Stimulated activated CD4-positive, alpha-beta T cell treated with anti-CD3 and anti-CD28 coated beads, Interleukin-1b, Interleukin-23, amount 100 ng/mL, for 48 hours (primary cell): ENCODE data around the gene TSPAN2.

Experiments used
- DNase-seq: peaks from one replicate; pipeline ENCODE4 v3.0.0-alpha.2; 2020

The TSPAN2 gene

GRCh38 chr1:115089420-115090185 is at the start of gene TSPAN2:
Gene TSPAN2 (minus strand): TSS chr1:115089503. CDS start chr1:115089432, 71 bp downstream.
- peak; percentile 25 for DNase-seq

DNA sequence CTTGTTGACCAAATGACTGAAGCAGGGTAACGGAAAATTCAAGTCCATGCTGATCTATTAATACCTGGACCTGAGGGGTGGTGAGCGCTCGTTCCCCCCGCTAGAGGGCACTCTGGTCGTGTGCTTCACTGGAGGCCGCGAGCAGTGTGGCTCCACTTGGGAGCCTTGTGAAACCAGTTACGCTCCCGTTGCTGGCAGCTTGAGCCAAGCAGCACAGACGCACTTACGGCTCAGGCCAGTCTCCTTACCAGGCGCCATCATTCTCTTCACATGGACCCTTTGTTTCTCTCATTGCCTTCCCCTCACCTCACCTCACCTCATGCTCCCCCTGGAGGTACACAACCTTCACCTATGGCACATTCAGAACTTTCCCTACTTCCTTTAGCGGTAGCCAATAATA is 49.7 kb upstream of the TSPAN2 start:
- peak; percentile 57 for DNase-seq

DNA sequence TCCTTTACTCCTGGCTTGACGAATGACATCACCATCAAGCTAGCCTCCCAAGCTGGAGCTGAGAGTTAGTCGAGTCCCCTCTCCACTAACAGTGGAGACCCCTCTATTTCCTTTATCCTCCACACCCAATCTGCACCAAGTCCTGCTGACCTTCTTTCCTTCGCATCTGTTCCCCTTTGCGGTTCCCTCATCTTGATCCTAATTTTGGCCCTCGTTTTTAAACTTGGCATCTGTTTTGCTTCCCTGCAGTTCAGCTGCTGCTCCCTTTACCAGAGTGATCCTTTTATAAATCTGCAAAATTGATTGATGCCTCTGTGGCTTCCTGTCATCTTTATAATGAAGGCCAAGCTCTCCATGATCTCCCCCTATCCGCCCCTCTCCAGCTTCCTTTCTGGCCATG is 49.0 kb upstream of the TSPAN2 start:
- DNase-seq = no peak

DNA sequence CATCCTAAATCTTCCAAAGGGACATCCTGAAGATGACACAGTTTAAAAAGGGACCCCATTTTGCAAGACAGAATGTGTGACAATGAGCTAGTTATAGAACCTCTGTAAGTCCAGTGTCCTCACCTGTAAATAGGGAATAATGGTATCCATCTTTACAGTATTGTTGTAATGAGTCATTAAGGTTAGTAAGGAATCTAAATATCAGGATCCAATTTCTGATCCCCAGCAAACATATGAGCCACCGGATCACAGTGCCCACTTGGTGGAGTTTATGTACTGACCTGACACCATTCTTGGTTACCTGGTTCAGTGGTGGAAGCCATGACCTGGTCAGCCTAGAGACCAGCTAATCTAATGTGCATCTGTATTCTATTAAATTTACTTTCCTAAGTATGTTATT is 47.9 kb upstream of the TSPAN2 start:
- no peak for DNase-seq

DNA sequence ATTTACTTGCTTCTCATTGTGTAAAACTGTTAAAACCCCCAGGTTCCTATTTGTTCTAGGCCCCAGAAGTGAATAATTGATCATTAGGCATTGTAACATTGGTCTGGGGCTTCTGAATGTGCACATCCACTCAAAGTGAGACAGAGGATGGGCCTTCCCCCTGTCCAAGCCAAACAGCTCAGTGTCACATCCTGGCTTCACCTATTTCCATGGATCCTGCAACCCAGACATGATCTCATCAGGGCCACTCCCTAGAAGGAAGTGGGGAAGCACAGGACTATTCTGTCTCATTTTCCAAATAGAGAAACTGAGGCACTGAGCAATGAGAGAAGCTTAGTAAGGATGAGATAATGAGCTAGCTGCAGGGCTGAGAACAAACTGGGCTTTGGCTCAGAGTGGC is 47.4 kb upstream of the TSPAN2 start:
- DNase-seq = no peak

DNA sequence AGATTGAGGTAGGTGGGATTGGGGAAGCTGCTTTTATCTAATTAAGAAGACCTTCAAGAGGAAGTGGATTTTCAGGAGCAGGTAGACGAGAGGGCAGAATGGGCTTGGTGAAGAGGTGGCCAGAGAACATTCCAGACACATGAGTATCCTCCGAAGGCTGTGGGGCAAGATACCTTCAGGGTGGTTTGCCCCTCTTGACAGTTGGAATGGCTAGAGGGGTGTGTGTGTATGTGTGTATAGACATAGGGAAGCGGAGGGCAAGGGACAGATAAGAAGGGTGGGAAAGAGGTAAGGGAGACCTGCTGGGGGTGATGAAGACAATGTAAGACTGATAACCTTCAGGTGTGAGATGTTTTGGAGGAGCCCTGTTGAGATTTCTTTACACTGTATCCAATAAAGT is 46.8 kb upstream of the TSPAN2 start:
- DNase-seq = no peak

DNA sequence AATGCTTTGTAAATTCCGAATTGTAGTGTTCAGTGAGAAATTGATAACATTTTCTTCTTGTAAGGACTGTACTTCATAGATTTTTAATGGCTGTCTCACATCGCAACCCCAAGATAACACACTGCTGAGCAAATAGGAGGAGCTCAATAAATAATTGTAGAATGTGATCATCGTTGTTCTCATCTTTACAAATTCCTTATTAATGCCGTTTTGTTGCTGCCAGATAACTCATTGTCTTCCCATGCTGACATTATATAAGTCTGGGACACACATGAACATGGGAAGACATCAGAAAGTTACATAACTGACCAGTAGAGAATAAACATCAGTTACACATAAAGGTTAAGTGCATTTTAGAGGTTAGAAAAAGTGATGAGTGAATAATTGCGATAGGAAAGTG is 46.4 kb upstream of the TSPAN2 start:
- no peak for DNase-seq

DNA sequence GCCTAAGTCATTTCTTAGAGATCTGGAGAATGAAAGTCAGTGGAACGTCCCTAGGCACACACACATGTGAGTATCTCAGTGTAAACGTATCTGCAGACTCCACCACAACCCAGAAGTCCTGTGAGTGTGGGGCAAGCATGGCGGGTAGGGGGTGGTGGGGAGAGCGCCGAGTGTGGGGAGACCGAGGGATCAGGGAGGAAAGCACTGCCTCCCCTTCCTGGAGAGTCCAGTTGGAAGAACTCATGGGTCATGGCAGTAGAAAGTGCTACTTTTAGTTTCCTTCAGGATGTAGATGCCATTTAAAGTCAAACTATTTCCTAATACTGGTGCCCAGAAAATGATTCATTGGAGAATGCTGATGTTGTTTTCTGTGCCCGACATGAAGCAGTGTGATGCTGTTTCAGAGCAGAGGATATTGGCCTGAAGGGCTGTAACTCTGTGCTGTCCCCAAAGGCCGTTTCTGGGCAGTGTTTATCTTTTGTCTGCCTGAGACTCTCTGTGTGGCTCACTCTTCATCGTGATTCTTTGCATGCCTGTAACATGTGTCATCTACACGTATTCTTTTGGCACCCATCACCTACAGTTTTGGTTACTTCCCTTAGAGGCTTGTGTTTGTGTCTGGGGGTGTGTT is 45.7 kb upstream of the TSPAN2 start:
- no peak for DNase-seq

GRCh38 chr1:115134231-115134630 is 44.9 kb upstream of the TSPAN2 start:
- no peak for DNase-seq

DNA sequence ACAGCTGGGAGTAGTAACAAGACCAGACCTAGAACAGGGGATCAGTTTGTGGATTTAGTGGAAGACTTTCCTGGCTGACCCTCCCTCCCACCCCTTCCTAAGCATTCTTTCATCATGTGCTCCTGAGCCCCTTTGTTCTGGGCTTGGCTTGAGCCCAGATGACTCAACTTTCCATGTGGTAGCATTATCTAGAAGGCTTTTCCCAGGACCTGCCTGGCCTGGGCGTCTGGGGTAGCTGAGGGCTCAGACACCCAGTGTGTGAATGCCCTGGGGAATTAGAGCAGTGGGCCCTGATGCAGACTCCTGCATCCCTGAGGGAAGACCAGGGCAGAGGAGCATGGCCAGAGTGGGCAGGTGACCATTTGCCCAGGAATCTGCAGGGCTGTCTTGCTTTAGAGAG is 44.1 kb upstream of the TSPAN2 start:
- no peak for DNase-seq

- DNase-seq = no peak
Observed at GRCh38 chr1:115130786-115131185, 41.5 kb upstream of the TSPAN2 start.

GRCh38 chr1:115129071-115129640 is 39.9 kb upstream of the TSPAN2 start:
- DNase-seq = no peak

- no peak for DNase-seq
Observed at GRCh38 chr1:115127539-115127938, 38.2 kb upstream of the TSPAN2 start.

DNA sequence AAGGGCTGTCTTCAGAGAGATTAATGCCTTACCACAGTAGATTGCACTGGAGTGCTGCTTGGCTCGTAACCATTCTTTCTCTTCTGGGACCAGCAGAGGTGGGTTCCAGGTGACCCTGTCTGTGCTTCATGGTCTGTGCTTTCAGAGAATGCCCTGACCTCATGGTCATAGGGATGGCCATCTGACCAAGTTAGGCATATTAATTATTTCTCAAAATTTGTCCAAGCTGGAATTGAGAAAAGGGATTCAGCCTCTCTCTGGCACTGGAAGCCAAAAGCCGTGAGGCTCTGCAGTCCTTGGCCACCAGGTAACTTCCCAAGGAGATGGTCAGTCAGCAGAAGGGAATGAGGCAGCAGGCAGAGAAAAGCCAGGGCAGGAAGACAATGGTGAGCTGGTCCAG is 37.2 kb upstream of the TSPAN2 start:
- no peak for DNase-seq

- no peak for DNase-seq
Observed at GRCh38 chr1:115123116-115123515, 33.8 kb upstream of the TSPAN2 start.

- DNase-seq = no peak
Observed at GRCh38 chr1:115121793-115122192, 32.5 kb upstream of the TSPAN2 start.

- no peak for DNase-seq
Observed at GRCh38 chr1:115120296-115120695, 31.0 kb upstream of the TSPAN2 start.

DNA sequence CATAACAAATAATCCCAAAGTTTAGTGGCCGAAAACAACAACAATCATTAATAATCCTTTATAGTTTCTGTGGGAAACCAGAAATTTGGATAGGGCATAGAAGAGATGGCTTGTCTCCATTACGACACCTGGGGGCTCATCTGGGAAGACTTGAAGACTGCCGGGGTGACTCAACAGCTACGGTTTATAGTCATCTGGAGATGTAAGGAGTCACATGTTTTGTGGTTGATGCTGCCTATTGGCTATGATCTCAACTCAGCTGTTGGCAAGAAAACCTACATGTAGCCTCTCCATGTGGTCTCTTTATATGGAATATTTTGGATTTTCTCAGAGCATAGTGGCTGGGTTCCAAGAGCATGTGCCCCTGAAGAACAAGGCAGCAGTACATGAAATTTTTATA is 29.3 kb upstream of the TSPAN2 start:
- no peak for DNase-seq

DNA sequence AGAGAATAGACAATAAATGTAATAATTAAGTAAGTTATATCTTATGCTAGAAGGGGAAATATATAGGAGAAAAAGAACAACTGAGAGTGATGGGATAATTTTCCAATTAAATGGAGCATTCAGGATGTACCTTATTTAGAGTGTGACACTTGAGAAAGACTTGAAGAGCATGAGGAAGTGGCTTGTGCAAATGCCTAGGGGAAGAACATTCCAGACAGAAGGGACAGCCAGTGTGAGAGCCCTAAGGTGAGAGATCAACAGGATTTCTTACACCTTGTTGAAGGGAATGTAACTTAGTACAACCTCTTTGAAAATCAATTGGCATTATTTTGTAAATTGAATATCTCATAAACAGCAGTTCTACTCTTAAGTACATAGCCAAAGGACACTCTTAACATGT is 28.8 kb upstream of the TSPAN2 start:
- no peak for DNase-seq

- DNase-seq = no peak
Observed at GRCh38 chr1:115117298-115117697, 28.0 kb upstream of the TSPAN2 start.

- DNase-seq = no peak
Observed at GRCh38 chr1:115116512-115116911, 27.2 kb upstream of the TSPAN2 start.

- no peak for DNase-seq
Observed at GRCh38 chr1:115115521-115116161, 26.3 kb upstream of the TSPAN2 start.

- DNase-seq = no peak
Observed at GRCh38 chr1:115114308-115114707, 25.0 kb upstream of the TSPAN2 start.

- DNase-seq = no peak
Observed at GRCh38 chr1:115113766-115114165, 24.5 kb upstream of the TSPAN2 start.
